A172 (cell line): ENCODE measurements around the gene TMEM191B. TPM values are rescaled to one million over a fixed set of nuclear protein-coding genes. Genes with fewer than 3 reads are reported as not detected.
"Not testable (repeated sequence)": the region's sequence is repeated elsewhere in the genome, so short reads cannot be mapped to it uniquely, and the experiment has no call there.

Source experiments
- DNase-seq: peaks from one replicate; pipeline ENCODE4 v3.0.0-alpha.2; 2015; ENCODE audit warnings: low spot score
- total RNA-seq: library from RNA; depleted of rRNA; stranded (reverse); fragments of >200 nt; shearing (Covaris generic); gene quantifications from 2 replicates; pipeline ENCODE4 v1.2.3, GENCODE V29; 2014; rRNA removed

The TMEM191B gene
- total RNA-seq: 0.55 TPM in 1 of 2 replicates, not detected in the other

- not testable (repeated sequence) for DNase-seq
These were observed at the start of gene TMEM191B for GRCh38 chr22:18527752-18528596. Gene TMEM191B (plus strand): TSS chr22:18527802. CDS start chr22:18527981, 179 bp downstream.

DNA sequence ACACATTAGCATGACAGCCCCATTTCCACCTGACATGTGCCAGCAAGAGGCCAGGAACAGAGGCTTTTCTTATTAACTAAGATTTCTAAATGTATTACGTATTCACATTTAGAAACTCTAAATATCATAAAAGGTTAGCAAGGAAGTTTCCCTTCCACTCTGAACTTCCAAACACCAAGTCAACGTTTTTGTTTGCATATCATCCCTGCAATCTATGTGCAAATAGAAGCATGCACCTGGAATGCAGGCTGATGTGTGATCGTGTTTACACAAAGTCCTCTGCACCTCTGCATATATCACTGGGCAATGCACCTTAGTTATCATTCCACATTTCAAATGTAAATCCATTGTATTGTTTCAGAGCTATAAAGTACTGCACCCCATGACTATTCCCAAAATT lies 31.4 kb upstream of the TMEM191B start:
- DNase-seq: not testable (repeated sequence)

- DNase-seq: not testable (repeated sequence)
These were observed 16.3 kb upstream of the TMEM191B start for GRCh38 chr22:18511327-18511726.

- DNase-seq: not testable (repeated sequence)
These were observed 15.2 kb upstream of the TMEM191B start for GRCh38 chr22:18512378-18512777.

- DNase-seq: not testable (repeated sequence)
These were observed 14.1 kb upstream of the TMEM191B start for GRCh38 chr22:18513454-18513853.

DNA sequence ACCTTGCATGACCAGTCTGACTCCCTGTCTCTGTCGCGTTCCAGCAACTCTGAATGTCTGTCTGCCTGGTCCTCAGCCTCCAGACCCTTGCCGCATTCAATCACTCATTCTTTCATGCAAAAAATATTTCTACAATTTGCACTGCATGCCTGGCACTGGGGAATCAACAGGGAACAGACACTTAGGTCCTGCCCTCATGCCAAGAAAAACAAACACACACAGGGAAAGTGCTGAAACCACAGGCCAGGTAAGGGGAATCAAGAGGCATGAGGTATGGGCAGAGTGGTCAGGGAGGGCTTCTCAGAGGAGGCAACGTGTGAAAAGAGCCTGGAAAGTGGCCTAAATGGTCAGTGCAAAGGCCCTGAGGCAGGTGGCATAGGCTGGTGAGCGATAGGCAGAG lies 9.5 kb upstream of the TMEM191B start, which contains the start of gene GGTLC3:
GGTLC3 (minus strand) TSS at position 101 of the 400 bp plus-strand sequence. CDS start 264 bp downstream, outside the sequence.
- DNase-seq: not testable (repeated sequence)

DNA sequence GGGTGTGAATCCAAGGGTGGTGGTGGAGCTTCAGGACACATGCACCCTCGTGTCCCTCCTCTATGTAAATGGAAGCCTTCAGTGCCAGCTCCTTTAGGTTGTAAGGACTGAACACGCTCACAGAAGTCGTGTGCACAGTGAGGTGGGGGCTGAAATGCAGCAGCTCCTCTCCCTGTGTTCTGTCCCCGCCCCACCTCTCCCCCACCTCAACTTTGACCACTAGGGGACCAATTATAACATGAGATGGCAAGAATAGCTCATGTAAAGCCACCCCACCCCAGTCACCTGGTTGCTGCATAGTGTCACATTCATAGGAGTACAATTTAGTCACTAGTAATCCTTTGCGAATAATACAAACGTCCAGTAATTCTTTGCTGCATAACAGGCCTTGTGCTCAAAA lies 4.8 kb upstream of the TMEM191B start:
- DNase-seq: not testable (repeated sequence)

DNA sequence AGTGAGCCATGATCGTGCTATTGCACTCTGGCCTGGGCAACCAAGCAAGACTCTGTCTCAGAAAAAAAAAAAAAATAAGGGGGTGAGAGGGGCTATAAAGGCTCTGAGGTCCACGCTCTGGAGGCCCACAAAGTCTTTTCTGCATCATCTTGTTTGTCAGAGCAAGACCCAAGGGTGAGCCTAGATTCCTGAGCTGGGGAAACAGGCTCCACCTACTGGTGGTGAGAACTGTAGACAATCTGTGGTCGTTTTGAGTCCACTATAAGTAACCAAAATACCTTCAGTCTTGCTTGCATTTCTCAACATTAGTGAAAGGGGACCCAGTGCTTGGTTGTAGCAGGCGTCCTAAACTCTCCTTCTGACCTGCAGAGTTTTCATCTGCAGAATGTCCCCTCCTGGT lies 4.3 kb upstream of the TMEM191B start:
- not testable (repeated sequence) for DNase-seq

DNA sequence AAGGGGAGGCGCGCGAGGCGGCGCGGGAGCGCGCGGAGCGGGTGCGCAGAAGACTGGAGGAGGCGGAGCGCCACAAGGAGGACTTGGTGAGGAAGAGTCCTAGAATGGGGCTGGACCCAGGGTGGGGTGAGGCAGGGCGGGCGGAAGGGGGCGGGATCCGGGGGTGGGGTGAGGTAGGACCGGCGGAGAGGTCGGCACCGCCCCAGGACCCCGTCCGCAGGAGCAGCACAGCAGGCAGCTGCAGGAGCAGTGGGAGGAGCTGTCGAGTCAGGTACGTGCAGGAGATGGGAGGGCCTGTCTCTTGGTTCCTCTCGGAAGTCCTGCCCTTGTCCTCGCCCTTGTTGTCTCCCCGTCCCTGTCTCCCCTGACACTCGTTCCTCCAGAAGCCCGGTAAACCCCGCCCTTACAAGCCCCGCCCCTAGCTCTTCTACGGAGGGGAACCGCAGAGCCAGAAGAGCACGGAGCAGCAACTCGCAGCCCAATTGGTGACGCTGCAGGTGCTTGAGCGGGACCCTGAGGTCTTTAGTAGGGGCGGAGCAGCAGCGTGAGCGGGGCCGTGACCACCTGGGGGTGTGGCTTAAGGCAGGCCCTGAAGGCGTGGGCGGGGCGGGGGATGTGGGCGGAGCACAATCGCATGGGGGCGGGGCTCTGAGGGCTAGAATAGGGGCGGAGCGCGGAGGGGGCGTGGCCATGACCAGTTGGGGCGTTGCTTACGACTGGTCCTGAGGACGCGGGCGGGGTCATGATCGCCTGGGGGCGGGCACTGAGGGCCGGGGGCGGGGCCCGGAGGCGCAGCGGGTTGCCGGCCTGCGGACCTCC lies 1.2 kb downstream of the TMEM191B start:
- peak; percentile 9 for DNase-seq

- not testable (repeated sequence) for DNase-seq
These were observed 2.0 kb downstream of the TMEM191B start for GRCh38 chr22:18529416-18530145.

DNA sequence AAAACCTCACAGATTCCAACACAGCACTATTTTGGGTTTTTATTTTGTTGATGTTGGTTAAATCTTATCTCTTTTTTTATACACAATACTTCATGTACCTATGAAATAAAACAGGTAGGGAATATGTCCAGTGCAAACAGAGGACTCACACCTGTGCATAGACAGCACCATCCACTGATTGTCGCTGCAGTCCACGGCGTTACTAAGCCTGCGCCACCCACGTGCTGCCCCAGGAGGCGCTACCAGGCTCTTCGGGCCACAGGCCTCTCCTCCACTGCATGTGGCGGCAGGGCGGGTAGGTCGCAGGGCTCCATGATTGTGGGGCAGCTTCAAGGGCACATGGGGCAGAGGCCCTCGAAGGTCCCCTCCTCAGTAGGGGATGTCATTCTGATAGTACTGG lies 6.0 kb downstream of the TMEM191B start:
- not testable (repeated sequence) for DNase-seq

DNA sequence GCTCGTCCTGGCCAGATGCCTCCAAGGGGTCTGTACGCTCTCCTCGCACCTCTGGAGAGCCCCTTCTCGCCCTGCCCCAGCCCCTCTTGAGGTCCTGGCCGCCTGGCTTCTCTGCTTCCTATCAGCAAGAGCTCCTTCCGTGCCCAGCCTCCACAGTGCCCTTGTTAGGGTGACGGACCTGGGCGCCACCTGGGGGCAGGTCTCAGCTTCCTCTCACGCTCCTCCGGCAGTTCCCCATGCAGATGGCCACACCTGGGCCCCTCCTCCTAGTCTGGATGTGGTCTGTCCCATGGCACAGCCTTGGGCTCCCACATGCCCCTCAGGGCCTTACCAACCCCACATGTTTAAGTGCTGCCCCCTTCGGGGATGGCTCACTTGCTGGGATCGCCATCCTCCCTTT lies 6.7 kb downstream of the TMEM191B start:
- DNase-seq: not testable (repeated sequence)

DNA sequence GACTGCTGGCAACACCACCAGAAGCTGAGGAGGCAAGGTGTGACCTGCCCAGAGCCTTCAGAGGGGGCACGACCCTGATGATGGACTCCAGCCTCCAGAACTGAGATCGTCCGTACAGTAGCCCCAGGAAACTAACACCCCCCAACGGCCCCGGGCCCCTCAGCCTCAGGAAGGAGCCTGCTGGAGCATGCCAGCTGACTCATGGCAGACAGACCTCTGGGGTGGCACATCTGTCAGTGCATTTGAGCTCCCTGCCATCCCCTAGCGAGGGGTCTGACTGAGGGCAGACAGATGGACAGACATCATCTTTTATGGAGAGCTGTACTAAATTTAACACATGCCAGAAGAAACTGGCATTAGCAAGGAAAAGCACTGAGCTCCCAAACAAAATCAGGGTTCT lies 12.4 kb downstream of the TMEM191B start:
- not testable (repeated sequence) for DNase-seq

DNA sequence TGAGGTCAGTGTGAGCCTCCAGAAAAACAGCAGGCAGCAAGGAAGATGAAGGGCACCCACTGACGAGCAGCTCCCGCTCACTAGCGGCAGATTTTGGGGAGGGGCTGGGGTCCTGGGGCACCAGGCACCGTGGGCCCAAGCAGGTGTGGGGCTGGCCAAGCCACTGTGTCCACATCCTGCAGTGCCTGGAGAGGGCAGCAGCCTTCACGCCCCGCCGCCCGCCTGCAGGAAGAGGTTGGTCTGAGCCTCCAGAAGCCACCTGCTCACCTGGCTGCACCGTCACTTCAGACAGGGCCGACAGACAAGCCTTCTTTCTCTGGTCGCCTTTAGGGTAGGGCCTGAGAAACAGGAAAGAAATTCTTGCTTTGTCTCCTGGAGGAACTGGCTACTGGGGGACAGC lies 15.8 kb downstream of the TMEM191B start:
- DNase-seq: not testable (repeated sequence)

- not testable (repeated sequence) for DNase-seq
These were observed 17.0 kb downstream of the TMEM191B start for GRCh38 chr22:18544615-18545014.

GRCh38 chr22:18549458-18550179 lies 22.0 kb downstream of the TMEM191B start:
- not testable (repeated sequence) for DNase-seq

DNA sequence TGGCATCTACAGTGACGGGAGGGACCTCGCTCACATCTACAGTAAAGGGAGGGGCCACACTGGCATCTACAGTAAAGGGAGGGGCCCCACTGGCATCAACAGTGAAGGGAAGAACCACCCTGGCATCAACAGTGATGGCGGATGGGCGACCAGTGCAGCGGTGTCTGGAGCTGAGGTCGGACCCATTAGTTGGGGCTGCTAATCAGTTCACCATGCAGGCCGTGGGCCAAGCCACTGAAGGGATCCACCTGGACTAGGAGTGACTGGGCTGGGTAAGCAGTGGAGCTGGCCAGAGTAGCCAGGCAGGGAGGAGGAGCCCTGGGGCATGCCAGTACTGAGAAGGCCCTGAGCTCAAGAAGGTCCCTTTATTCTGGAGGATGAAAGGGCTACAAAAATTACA lies 23.4 kb downstream of the TMEM191B start:
- not testable (repeated sequence) for DNase-seq

GRCh38 chr22:18552839-18553597 lies 25.4 kb downstream of the TMEM191B start:
- DNase-seq: not testable (repeated sequence)

GRCh38 chr22:18554280-18555256 lies 27.0 kb downstream of the TMEM191B start:
- DNase-seq: not testable (repeated sequence)
